GM20000 (cell line): ENCODE measurements around the gene MEN1.

ENCODE experiments used
- DNase-seq: peaks from one replicate; pipeline ENCODE4 v3.0.0; 2012; ENCODE audit warnings: low spot score
- CTCF ChIP-seq: IDR thresholded peaks from 2 replicates; pipeline ENCODE4 v1.5.1; 2012; ENCODE audit warnings: mild to moderate bottlenecking, control low read depth; ENCODE audit errors: extremely low read depth, missing control alignments

The MEN1 gene

GRCh38 chr11:64843686-64844329, 33.5 kb upstream of the MEN1 start:
- TF ChIP-seq CTCF = no peak
- no peak for DNase-seq

GRCh38 chr11:64842851-64843685, 32.7 kb upstream of the MEN1 start:
- no peak for DNase-seq
- no peak for TF ChIP-seq CTCF

GRCh38 chr11:64842366-64842759, 32.0 kb upstream of the MEN1 start:
- TF ChIP-seq CTCF = no peak
- DNase-seq = no peak

GRCh38 chr11:64841592-64842365, 31.4 kb upstream of the MEN1 start:
- DNase-seq = no peak
- TF ChIP-seq CTCF = no peak

- no peak for DNase-seq
- no peak for TF ChIP-seq CTCF
Observed at GRCh38 chr11:64839887-64840782, 29.8 kb upstream of the MEN1 start.

- no peak for TF ChIP-seq CTCF
- no peak for DNase-seq
Observed at GRCh38 chr11:64839335-64839734, 29.0 kb upstream of the MEN1 start.
